Fibroblast of the aortic adventitia (primary cell): ENCODE data around the gene PLEKHA8. TPM values are rescaled to one million over a fixed set of nuclear protein-coding genes. Genes with fewer than 3 reads are reported as not detected.

Source experiments
- DNase-seq: peaks from one replicate; pipeline ENCODE4 v3.0.0-alpha.2; 2010; ENCODE audit warnings: low read depth
- H3K4me3 ChIP-seq: 2 replicates; pipeline ENCODE4 v1.5.1; 2011; ENCODE audit warnings: low read depth, mild to moderate bottlenecking, control low read depth, low read length, moderate library complexity
- CTCF ChIP-seq: IDR thresholded peaks from 2 replicates; pipeline ENCODE4 v1.5.1; 2011; ENCODE audit warnings: mild to moderate bottlenecking, low read length, control low read depth, inconsistent platforms; ENCODE audit not compliant: insufficient read depth
- total RNA-seq: library from RNA; depleted of rRNA; stranded (reverse); fragments of >200 nt; gene quantifications from 2 replicates; pipeline ENCODE4 v1.2.3, GENCODE V29; 2012; ENCODE audit warnings: low replicate concordance

The PLEKHA8 gene
- total RNA-seq, 1 donor, result 10.6 TPM

GRCh38 chr7:30028749-30029635, 780 bp downstream of the PLEKHA8 start:
- peak; percentile 44 for TF ChIP-seq CTCF
- peak; percentile 49 for DNase-seq
- peak overlapping the region; percentile 86 for H3K4me3 ChIP-seq

- no peak for DNase-seq
- TF ChIP-seq CTCF, result no peak
- peak overlapping the region; percentile 86 for H3K4me3 ChIP-seq
Observed at GRCh38 chr7:30029696-30030095, 1.5 kb downstream of the PLEKHA8 start.

GRCh38 chr7:30032310-30033125, 4.3 kb downstream of the PLEKHA8 start:
- peak; percentile 68 for DNase-seq
- TF ChIP-seq CTCF, result no peak
- no peak overlapping the region for H3K4me3 ChIP-seq

GRCh38 chr7:30034501-30034900, 6.3 kb downstream of the PLEKHA8 start:
- TF ChIP-seq CTCF, result no peak
- no peak for DNase-seq
- no peak overlapping the region for H3K4me3 ChIP-seq

GRCh38 chr7:30036220-30036619, 8.0 kb downstream of the PLEKHA8 start:
- H3K4me3 ChIP-seq, result no peak overlapping the region
- no peak for TF ChIP-seq CTCF
- DNase-seq, result no peak

GRCh38 chr7:30038196-30038980, 10.2 kb downstream of the PLEKHA8 start:
- no peak for TF ChIP-seq CTCF
- no peak overlapping the region for H3K4me3 ChIP-seq
- peak; percentile 77 for DNase-seq
